MM.1S (cell line): Measurements from ENCODE around the gene SNX19.

Experiments used
- EZH2 ChIP-seq: fragments of 300-600 bp; sonication (generic); optimal IDR thresholded peaks from 2 replicates; pipeline ENCODE3; 2017; ENCODE audit warnings: low read depth, mild to moderate bottlenecking, antibody characterized with exemption, low read length, mixed read lengths
- EZH2phosphoT487 ChIP-seq: fragments of 300-600 bp; sonication (generic); IDR thresholded peaks from 2 replicates; pipeline ENCODE4 v1.6.1; 2018; ENCODE audit warnings: antibody characterized with exemption, low read length
- TF ChIP-seq, protein P1 (sequence below): fragments of 300-600 bp; sonication (generic); IDR thresholded peaks from 2 replicates; pipeline ENCODE4 v1.5.1; 2016; ENCODE audit warnings: antibody characterized with exemption, low read length, mixed read lengths

DNA sequence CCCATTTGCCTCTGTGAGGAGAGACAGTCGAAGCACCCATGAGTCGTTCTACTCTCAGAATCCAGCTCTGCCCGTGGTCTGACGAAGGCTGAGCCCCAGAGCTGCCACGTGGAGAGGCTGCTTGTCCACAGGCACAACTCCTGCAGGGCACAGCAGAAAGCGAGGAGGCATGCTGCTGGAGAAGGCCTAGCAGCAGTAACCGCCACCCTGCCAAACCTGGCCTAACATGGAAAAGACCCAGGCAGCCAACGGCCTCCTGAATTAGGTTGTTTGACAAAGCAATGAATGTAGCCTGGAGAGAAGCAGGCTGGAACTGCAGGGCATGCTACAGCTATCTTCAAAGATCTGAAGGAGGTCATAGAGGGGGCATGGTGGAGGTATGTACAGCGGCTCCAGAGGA, 89.7 kb downstream of the SNX19 start:
- TF ChIP-seq, protein P1, sequence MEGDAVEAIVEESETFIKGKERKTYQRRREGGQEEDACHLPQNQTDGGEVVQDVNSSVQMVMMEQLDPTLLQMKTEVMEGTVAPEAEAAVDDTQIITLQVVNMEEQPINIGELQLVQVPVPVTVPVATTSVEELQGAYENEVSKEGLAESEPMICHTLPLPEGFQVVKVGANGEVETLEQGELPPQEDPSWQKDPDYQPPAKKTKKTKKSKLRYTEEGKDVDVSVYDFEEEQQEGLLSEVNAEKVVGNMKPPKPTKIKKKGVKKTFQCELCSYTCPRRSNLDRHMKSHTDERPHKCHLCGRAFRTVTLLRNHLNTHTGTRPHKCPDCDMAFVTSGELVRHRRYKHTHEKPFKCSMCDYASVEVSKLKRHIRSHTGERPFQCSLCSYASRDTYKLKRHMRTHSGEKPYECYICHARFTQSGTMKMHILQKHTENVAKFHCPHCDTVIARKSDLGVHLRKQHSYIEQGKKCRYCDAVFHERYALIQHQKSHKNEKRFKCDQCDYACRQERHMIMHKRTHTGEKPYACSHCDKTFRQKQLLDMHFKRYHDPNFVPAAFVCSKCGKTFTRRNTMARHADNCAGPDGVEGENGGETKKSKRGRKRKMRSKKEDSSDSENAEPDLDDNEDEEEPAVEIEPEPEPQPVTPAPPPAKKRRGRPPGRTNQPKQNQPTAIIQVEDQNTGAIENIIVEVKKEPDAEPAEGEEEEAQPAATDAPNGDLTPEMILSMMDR = no peak
- TF ChIP-seq EZH2 (no peak), EZH2phosphoT487 (no peak)
